Esophagus squamous epithelium (tissue), 4 donors: ENCODE data around the gene PLA2R1.

Experiments used
- POLR2A ChIP-seq, 4 donors: fragments of 450-650 bp; IDR thresholded peaks; one replicate each; pipeline ENCODE4 v1.6.1; 2017; ENCODE audit warnings: antibody characterized with exemption in 4 of 4, mild to moderate bottlenecking in 4 of 4, moderate library complexity in 3 of 4
- TF ChIP-seq, protein P1 (sequence below), 6 experiments: fragments of 450-650 bp in 4 of 6; fragments of 200-600 bp in 2 of 6; sonication (generic) in 2 of 6; IDR thresholded peaks; one replicate each; pipeline ENCODE4 v1.5.1; 2016 to 2019; ENCODE audit warnings: antibody characterized with exemption in 6 of 6, mild to moderate bottlenecking in 4 of 6, moderate library complexity in 4 of 6

- TF ChIP-seq, protein P1, sequence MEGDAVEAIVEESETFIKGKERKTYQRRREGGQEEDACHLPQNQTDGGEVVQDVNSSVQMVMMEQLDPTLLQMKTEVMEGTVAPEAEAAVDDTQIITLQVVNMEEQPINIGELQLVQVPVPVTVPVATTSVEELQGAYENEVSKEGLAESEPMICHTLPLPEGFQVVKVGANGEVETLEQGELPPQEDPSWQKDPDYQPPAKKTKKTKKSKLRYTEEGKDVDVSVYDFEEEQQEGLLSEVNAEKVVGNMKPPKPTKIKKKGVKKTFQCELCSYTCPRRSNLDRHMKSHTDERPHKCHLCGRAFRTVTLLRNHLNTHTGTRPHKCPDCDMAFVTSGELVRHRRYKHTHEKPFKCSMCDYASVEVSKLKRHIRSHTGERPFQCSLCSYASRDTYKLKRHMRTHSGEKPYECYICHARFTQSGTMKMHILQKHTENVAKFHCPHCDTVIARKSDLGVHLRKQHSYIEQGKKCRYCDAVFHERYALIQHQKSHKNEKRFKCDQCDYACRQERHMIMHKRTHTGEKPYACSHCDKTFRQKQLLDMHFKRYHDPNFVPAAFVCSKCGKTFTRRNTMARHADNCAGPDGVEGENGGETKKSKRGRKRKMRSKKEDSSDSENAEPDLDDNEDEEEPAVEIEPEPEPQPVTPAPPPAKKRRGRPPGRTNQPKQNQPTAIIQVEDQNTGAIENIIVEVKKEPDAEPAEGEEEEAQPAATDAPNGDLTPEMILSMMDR (IDR thresholded peaks at IDR 0.05): no peak
- no peak for TF ChIP-seq POLR2A (IDR thresholded peaks at IDR 0.05)
Observed at GRCh38 chr2:160110674-160111239, 48.3 kb upstream of the PLA2R1 start.
